ENCODE measurements around the gene GPR3. TPM values are rescaled to one million over a fixed set of nuclear protein-coding genes. Genes with fewer than 3 reads are reported as not detected.
A peak's percentile ranks its signal among the peaks of the same experiment; 100 is the strongest.

Gene GPR3
- total and polyA plus RNA-seq, 11 donors, result 0.11 to 3.7 (median 0.53) TPM; not detected in 1

- ATAC-seq (peak in 1 of 4 donors; percentile 2), DNase-seq (peak in 1 of 5 donors; percentile 66)
- WGBS, 4 donors, result 86 to 92% (median 88%) methylated on average over 7 to 13 of the region's 13 CpGs
- Histone ChIP-seq H3K36me3 (peaks cover 0 to 50% (median 46%) of the 10 kb centered on the region in 9 donors), H3K4me3 (no peak overlapping the region), H3K27me3 (no peaks in the 10 kb centered on the region), H3K4me1 (peaks cover 0 to 42% (median 26%) of the 10 kb centered on the region in 12 donors), H3K27ac (no peak overlapping the region), H3K9me3 (no peaks in the 10 kb centered on the region)
- intact Hi-C loops (cut with DNase I), result loop anchor here in 2 of 10 donors (5.0 to 10.0 kb wide), 2 partner anchors 41 to 48 kb away; no protein-coding TSS in a partner anchor
- no peak for TF ChIP-seq CTCF (IDR thresholded peaks at IDR 0.05)
- no peak for TF ChIP-seq POLR2A (IDR thresholded peaks at IDR 0.05)
Observed at GRCh38 chr1:27353166-27353565, 39.3 kb upstream of the GPR3 start.

GRCh38 chr1:27353629-27354028 is 38.8 kb upstream of the GPR3 start:
- WGBS, 4 donors, result 90 to 100% (median 95%) methylated on average over 3 of the region's 3 CpGs
- TF ChIP-seq CTCF (IDR thresholded peaks at IDR 0.05) (no peak), POLR2A (IDR thresholded peaks at IDR 0.05) (no peak)
- Histone ChIP-seq H3K27ac (no peak overlapping the region), H3K27me3 (no peaks in the 10 kb centered on the region), H3K36me3 (peaks cover 0 to 55% (median 50%) of the 10 kb centered on the region in 9 donors), H3K4me1 (peaks cover 0 to 41% (median 26%) of the 10 kb centered on the region in 12 donors), H3K4me3 (no peak overlapping the region), H3K9me3 (no peaks in the 10 kb centered on the region)
- ATAC-seq (no peak), DNase-seq (no peak)
- intact Hi-C loops (cut with DNase I), result loop anchor here in 2 of 10 donors (5.0 to 10.0 kb wide), 2 partner anchors 41 to 49 kb away; no protein-coding TSS in a partner anchor

- Histone ChIP-seq H3K4me3 (no peak overlapping the region), H3K4me1 (peaks cover 0 to 32% (median 11%) of the 10 kb centered on the region in 12 donors), H3K36me3 (peaks cover 0 to 75% (median 67%) of the 10 kb centered on the region in 9 donors), H3K27me3 (no peaks in the 10 kb centered on the region), H3K9me3 (no peaks in the 10 kb centered on the region), H3K27ac (no peak overlapping the region)
- TF ChIP-seq CTCF (IDR thresholded peaks at IDR 0.05) (no peak), POLR2A (IDR thresholded peaks at IDR 0.05) (no peak)
- 86 to 96% (median 95%) methylated on average over 5 of the region's 5 CpGs for WGBS, 4 donors
- intact Hi-C loops (cut with DNase I), result loop anchor here in 9 of 10 donors (2.0 to 10.0 kb wide), 4 partner anchors 33 to 55 kb away; partner anchors contain the start of gene GPR3 (in 8 of the 9)
- ATAC-seq (no peak), DNase-seq (no peak)
Observed at GRCh38 chr1:27355683-27356082, 36.7 kb upstream of the GPR3 start.

GRCh38 chr1:27356277-27356618 is 36.2 kb upstream of the GPR3 start:
- ATAC-seq, result no peak
- intact Hi-C loops (cut with DNase I), result loop anchor here in 9 of 10 donors (2.0 to 10.0 kb wide), 4 partner anchors 33 to 55 kb away; partner anchors contain the start of gene GPR3 (in 8 of the 9)
- H3K4me3 ChIP-seq, result no peak overlapping the region
- WGBS, 4 donors, result 91 to 95% (median 93%) methylated on average over 8 to 13 of the region's 13 CpGs
- H3K4me1 ChIP-seq, result peaks cover 0 to 31% (median 6%) of the 10 kb centered on the region in 12 donors
- H3K27me3 ChIP-seq, result no peaks in the 10 kb centered on the region
- H3K27ac ChIP-seq, result no peak overlapping the region
- TF ChIP-seq CTCF (IDR thresholded peaks at IDR 0.05), result no peak
- TF ChIP-seq POLR2A (IDR thresholded peaks at IDR 0.05), result no peak
- H3K36me3 ChIP-seq, result peaks cover 0 to 81% (median 73%) of the 10 kb centered on the region in 9 donors
- no peaks in the 10 kb centered on the region for H3K9me3 ChIP-seq
- peak in 1 of 5 donors; percentile 21 for DNase-seq
